ENCODE data around the gene ABO.
"Not testable (repeated sequence)": the region's sequence is repeated elsewhere in the genome, so short reads cannot be mapped to it uniquely, and the experiment has no call there.

DNA sequence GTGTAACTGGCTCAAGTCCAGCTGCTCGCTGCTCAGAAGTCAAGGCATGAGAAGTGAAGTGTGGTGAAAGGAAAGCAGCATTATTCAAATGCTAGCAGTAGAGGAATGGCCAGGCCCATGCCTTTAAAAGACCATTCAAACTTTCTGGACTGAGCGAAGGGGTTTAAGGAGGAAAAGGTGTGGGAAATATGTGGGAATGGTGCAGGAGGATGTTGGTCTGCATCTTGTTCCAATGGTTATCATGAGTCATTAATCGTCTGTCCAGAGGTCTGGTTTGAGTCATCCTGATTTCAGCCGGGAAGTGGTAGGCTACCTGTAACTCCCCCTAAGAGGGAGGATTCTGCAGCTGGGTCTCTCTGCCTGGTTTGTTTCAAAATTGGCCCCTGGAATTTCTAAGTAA, 60.7 kb downstream of the ABO start:
- TF ChIP-seq, protein P1, sequence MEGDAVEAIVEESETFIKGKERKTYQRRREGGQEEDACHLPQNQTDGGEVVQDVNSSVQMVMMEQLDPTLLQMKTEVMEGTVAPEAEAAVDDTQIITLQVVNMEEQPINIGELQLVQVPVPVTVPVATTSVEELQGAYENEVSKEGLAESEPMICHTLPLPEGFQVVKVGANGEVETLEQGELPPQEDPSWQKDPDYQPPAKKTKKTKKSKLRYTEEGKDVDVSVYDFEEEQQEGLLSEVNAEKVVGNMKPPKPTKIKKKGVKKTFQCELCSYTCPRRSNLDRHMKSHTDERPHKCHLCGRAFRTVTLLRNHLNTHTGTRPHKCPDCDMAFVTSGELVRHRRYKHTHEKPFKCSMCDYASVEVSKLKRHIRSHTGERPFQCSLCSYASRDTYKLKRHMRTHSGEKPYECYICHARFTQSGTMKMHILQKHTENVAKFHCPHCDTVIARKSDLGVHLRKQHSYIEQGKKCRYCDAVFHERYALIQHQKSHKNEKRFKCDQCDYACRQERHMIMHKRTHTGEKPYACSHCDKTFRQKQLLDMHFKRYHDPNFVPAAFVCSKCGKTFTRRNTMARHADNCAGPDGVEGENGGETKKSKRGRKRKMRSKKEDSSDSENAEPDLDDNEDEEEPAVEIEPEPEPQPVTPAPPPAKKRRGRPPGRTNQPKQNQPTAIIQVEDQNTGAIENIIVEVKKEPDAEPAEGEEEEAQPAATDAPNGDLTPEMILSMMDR (IDR thresholded peaks at IDR 0.05): not testable (repeated sequence)
- not testable (repeated sequence) for TF ChIP-seq POLR2AphosphoS5 (IDR thresholded peaks at IDR 0.05)

All from suprapubic skin (tissue), 3 donors.